ENCODE data around the gene PLPPR1.
"Not testable (repeated sequence)": the region's sequence is repeated elsewhere in the genome, so short reads cannot be mapped to it uniquely, and the experiment has no call there.

The PLPPR1 gene

DNA sequence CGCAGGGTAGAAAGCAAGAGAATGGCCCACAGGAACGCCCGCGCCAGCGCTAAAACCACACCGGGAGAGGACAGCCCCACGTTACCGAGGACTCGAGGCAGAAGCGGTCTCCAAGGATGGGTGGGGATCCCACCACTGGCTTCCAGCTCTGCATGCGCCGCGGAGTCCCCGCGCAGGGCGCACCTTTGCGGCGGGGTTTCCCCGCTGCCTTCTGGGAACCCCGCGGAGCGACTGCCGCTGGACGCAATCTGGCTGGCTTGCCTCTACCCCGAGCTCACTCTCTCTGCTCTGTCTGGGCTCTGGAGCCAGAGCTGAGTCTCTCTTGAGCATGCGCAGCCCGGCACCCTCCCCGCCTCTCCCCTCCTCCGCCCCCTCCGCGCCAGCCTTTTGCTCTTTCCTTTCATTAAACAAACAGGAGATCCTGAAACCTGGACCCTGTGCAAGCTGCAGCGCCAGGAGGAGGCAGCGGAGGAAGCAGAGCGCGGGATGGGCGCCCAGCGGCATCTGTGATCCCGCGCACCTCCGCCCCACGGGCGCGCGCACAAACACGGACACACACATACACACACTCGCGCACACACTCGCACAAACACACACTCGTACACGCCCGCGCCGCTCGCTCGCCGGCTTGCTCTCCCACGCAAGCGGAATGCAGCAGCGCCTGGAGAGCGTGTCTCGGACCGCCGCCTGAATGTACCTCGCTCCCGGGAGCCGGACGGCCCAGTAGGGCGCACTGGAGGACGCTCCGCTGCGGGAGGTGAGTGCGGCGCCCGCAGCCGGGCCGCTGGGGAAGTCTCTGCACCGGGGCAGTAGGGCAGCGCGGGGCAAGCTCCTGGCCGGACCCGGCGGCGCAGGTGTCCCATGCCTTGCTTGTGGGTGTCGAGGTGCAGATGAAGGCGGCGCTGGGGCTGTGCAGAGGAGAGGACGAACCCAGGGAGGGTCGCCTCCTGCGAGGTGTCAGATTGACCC, at the start of gene PLPPR1:
Gene PLPPR1 (plus strand): TSS at position 382 of the 969 bp plus-strand sequence.
- DNase-seq (ENCODE audit: low read depth), result no peak

DNA sequence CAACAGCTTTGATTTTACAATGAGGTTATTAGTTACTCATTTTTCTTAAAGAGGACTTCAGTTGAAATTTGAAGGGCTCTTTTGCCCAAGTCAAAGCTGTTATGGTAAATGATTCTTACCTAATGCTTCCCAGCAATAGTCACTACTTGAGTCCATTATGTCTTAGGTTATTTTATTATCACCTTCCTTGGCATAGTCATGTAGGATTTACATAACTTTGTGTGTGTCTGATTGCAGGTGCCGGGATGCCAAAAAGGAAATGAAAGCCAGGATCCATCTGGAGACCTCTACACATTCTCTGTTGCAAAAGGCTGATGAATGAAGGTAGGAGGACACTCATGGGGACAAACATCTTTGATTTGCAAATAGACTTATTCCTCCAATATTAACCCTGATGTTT, 38.8 kb upstream of the PLPPR1 start:
- DNase-seq (ENCODE audit: low read depth), result no peak

DNA sequence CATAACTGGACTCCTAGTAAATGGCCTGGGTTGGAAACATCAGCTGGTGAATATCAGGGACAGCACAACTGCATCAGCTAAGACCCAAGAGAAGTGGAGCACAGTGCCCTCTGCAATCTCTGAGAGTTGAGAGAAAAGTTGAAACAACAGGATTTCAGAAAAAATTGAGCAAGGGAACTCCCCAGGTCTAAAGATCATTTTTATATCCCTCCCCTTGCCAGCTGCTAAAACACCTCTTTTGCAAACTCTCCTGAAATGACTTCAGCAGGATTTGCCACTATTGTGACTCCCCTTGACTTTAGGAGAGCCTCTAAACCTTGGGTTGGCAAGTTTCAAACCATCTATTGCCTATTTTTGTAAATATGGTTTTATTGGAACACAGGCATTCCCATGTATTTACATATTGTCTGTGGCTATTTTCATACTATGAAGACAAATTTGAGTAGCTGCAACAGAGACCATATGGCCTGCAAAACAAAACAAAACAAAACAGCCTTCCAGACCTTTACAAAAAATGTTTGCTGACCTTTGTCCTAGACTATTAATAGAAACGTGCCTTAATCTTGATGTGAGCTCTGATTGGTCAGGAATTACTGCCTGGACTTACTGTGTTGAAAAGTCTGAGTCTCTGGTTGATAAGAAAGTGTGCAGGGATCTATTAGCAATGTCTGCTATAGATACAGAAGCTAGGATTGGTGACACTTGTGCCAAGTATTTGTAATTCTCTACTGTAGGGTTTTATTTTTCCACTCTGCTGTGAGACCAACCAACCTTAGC, 37.7 kb upstream of the PLPPR1 start:
- DNase-seq (ENCODE audit: low read depth), result no peak

DNA sequence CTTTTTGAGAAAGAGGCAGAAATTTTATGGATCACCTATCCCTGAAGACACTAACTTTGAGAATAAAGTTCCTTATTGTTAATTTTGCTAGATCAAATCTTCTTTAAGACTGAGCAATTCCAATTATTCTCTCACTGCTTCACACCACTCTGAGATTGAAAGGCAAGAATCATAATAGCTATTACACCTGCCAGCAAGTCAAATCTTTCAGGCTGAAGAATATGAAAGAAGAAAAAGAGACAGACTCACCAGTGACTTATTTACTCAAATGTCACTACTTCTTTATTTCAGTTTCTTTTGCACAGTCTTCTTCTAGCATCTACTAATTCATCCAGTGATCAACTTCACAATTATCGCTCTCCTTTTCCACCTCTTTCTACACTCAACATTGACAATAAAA, 35.9 kb upstream of the PLPPR1 start:
- no peak for DNase-seq (ENCODE audit: low read depth)

DNA sequence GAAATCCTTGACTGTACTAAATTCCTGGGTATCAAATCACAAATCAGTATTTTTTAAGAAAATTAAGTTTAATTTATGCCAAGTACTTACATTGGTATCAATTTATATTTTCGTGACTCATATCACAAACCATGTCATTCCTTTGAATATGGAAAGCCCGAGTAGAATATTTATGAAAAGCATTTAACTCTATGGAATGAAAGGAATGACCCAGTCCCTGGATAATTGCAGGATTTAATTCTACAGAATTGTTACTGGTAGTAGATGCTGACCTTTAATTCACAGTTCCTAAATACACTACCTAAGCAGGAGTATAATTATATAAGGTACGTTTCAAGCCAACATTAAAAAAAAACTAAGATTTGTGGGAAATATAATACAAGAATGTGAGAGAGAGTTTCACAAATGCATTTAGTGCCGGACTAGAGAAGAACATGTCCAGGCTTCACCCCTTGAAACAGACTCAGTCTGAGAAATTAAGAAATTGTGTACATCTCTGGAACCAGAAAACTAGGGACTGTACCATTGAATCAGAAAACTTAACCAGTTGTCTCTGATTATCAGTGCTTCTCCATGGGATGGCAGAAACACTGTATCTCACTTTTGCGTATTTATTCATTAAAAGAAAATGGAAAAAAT, 28.5 kb upstream of the PLPPR1 start:
- no peak for DNase-seq (ENCODE audit: low read depth)

DNA sequence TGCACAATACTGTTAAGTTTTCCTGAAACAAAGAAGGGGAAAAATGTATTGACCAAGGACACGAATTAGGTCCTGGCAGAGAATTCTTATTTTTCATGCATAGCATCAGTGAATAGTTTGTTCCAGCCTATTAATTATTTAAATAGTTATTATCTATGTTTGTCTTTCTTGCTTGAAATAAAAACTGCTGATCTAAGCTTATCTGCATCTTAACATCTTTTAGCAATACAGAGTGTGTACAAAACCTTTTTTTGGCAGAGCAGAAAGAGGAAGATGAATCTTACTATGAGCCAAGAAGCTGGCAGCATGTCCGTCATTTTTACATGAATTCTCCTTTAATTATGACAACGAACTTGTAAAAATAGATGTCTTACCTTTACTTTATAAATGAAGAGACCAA, 23.3 kb upstream of the PLPPR1 start:
- no peak for DNase-seq (ENCODE audit: low read depth)

DNA sequence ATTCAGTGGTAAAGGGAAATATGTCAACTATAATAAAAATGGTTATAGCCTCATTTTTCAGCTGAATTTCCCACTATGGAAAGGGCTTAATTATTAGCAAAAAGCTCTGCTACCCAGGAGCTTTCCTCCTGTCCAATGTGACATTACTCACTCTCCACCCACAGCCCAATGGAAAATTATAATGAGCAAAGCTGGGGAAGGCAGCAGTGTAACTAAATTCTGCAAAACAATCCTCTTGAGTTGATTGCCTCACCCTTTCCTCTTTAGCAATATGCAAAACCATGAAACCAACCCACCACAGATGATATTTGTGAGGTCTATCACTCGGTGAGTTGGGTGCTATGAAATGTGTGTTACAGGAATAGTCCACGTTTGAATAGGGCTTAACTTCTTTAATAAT, 14.0 kb upstream of the PLPPR1 start:
- DNase-seq (ENCODE audit: low read depth), result no peak

DNA sequence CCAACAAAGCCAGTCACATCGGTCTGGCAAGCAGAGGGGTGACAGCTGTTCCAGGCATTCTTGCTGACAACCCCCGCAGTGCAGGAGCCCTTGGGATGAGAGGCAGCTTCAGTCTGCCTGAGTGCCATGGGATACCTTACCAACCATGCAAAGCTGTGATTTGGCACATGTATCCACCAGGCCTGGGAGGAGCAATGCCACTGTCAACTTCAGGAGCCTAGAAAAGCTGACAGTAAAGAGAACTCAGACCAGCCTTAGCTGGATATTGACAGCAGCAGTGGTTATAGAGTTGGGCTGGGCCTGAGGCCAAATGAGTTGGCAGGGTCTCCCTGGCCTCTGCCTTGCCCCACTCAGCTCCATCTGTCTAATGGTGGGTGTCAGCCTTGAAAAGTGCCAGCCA, 10.1 kb upstream of the PLPPR1 start:
- DNase-seq (ENCODE audit: low read depth), result no peak

DNA sequence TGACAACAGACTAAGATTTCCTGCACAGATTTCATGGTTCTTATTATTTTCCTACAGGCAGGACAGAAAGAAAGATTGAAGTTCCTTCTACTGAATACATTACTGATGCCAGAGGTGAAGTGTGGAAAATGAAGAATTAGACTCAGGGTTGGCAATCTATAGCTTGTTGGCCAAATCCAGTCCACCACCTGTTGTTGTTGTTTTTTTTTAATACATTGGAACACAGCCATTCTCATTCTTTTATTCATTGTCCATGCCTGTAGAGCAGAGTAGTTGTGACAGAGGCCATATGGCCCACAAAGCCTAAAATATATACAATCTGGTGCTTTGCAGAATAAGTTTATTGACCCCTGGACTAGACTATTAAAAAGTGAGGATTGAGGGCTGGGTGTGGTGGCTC, 5.8 kb upstream of the PLPPR1 start:
- DNase-seq (ENCODE audit: low read depth), result no peak

DNA sequence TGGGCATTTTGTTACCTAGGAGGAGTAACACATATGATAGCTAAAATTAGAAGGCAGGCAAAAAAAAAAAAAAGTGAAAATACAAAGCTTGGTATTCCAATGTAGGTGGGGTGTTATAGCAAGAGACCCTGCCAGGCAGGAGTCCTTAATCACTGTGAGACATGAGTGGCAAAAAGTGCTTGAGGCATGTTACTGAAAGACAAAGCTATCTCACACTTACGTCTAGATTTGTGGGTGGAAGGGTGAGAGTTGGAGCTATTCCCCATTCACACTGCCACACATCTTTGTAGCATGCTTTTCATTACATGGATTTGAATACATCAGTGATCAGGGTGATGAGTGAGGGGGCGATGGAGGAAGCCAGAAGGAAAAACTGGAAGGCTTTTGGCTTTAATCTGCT, 2.6 kb upstream of the PLPPR1 start:
- no peak for DNase-seq (ENCODE audit: low read depth)

DNA sequence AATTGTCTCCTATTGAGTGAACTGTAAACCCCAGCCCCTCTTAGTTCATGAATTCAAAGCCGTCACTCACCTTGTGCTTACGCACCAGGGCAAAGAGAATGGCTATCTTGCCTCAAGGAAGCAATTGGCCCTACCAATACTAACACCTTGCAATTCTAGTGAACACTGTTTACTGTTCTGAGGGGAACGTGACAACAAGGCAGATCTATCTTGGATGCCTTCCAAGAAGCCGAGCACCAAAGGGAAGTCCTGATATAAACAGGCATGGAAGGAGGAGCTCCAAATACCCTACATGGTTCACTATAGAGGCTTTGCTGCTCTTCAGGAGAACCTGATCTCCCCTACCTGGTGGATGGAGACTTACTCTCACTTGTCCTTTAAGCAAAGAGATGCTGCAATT, 1.7 kb upstream of the PLPPR1 start:
- no peak for DNase-seq (ENCODE audit: low read depth)

DNA sequence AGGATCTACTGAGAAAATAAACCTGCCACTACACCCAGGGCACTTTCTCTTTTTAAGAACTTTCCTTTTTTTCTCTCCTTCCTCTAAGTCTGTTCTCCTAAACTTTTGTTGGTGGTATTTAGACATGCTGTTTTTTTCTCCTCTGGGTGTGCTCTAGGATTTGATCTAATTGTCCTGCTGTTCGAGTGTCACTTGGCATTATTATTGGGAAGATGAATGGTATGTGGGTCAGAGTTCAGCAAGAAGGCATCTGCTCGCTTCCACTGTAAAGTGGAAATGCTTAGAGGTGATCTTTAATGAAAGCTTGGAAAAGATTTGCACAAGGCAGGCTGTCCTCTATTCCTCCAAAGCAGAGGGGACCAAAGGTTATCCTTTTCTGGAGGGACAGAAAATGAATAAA, 1.3 kb upstream of the PLPPR1 start:
- no peak for DNase-seq (ENCODE audit: low read depth)

DNA sequence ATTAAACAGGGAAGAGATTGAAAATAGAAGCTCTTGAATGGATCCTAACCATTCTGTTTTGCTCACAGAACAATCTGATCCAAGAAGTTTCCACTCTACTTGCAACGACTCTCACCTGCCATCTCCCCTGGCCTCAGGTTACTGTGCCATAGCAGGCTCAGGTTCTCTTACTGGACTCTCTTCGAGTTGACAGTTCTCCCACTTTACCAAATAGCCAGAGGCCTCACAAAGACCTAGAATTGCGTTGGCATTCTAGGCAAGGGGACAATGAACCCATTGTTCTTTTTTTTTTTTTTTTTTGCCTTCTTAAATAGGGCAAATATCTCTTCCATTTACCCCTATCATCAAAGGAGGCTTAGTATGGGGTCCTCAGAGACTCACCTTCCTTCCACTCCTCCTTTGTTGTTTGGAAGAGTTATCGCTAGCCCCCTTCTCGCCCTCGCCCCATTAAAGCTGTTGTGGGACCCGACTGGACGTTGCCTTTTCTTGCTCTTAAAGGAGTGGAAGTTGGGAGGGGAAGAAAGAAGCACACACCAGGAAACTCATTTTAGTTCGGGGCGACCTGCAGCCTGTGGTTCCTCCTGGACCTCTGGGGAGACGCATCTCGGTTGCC, 688 bp upstream of the PLPPR1 start:
- no peak for DNase-seq (ENCODE audit: low read depth)

DNA sequence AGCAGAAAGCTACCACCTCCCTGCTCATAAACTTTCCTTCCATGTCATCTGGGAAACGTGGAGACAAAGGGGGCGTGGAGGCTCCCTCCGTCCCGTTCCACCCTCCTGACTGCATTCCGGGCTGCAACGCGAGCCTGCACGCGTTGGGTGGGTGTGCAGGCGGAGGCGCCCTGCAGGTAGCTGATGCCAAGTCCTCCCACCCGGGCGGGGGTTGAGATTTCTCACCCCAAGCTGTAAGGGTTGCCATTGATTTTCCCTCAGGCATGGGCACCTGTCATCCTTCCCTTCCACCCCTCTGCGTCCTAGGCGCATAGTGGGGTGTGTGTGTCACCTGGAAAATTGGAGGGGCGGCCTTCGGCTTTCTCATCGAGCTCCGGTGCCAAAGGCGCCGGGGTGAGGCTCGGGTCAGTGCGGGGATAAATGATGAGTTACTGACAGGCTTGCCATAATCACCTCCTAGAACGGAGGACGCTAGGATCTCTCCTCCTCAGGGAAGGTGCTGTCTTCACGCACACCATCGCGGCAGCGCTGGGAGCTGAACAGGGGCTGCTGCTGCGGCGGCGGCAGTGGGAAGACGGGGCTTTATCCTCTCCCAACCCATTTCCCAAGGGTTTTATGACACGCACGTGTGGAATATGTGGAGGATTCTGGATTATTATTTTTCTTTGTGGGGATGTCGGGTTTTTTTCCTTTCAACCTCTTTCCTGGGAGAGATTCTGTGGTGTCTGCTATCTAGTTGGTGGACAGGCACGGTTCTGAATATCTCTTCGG, 973 bp downstream of the PLPPR1 start:
- DNase-seq (ENCODE audit: low read depth), result no peak

DNA sequence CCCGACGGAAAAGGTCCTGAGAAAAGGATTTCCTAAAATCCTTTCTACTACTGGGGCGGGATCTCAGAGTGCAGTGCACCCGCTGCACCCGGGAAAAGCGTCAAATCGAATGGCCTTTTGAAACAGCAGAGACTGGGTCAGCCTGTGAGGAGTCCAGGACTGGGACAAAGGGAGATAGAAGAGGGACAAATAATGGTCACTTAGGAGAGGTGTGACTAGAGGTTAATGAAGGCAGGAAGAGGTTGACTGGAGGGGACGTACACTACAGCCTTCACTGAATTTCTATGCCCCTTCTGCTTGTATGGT, 1.5 kb downstream of the PLPPR1 start:
- DNase-seq (ENCODE audit: low read depth), result no peak

DNA sequence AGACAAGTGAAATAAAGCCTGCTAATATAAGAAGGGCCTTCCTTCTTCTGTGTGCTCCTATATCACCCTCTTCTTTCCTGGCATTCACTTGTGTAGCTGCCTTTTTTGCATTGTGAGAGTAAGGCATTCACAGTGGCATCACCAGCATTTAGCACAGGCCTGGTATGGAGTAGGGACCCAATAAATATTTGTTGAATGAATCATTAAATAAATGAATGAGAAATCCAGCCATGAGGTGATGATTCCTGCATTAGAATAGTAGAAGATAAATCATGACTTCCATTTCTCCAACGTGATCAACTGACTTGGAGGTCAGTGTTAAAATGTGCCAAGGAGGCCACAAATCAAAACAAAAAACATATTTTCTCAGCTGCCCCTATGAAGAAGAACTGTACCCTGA, 3.9 kb downstream of the PLPPR1 start:
- no peak for DNase-seq (ENCODE audit: low read depth)

DNA sequence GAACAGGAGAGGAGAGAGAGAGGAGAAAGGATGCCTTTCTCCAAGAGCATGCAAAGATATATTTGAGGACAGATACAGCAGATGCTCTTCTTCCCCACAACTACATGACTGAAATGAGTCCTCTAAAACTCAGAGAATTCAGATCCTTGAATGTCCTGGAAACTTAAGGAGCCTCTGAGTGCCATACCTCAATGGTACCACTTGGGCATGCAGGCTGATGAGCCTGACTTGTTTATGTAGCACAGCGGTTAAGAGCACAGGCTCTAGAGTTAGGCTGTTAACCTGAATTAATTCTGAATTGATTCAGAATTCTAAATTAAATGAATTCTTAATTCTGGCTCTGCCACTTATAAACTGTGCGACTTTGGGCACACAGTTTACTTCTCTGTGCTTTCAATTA, 5.7 kb downstream of the PLPPR1 start:
- DNase-seq (ENCODE audit: low read depth), result no peak

DNA sequence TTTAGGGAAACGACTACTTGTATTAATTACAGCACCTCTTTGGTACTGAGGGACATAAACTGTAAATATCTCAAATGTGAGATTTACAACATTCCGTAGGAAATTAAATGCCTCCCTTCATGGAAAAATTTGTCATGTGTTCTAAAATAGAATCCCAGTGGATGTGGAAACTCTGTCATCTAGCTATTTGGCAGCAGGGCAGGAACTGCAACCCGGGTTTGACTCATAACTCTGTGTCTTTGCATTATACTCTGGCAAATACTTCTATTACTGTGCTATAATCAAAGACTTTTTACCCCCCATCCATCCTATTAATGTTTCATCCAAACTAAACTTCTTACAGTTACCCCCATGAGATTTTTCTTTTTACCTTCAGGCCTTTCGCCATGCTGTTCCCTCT, 6.6 kb downstream of the PLPPR1 start:
- no peak for DNase-seq (ENCODE audit: low read depth)

DNA sequence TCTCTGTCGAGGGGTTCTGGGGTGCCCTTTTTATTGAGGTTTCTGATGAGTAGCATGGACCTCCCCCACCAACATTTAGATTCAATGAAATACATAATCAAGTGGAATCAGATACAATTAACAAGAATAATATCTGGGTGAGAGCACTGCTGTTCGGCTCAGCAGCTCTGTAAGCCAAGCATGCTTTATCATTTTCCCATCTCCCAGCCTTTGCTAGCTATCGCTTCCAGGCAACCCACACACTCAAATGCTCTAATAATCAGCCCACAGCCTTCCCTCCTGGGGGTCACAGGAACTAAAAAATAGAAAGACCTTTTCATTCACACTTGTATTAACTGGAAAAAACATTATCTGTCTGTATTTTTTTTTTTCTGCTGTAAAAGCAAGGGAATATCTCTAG, 8.9 kb downstream of the PLPPR1 start:
- no peak for DNase-seq (ENCODE audit: low read depth)

DNA sequence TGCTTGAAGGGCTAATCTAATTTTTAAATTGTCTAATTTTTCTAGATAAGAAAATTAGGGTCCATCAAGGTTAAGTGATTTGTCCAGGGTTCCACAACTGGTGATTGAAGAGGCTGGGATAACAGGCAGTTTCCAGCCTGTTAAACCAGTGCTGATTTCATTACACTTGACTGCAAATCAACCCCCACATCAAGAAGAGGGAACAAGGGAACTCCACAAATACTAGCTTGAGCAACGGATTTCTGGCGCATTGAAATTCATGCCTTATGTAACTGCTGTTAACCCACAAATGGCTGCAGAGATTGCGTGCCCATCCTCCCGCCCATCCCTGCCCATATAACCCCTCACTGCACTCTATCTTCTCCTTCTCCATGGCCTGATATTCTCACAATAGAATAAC, 10.0 kb downstream of the PLPPR1 start:
- DNase-seq (ENCODE audit: low read depth), result no peak

DNA sequence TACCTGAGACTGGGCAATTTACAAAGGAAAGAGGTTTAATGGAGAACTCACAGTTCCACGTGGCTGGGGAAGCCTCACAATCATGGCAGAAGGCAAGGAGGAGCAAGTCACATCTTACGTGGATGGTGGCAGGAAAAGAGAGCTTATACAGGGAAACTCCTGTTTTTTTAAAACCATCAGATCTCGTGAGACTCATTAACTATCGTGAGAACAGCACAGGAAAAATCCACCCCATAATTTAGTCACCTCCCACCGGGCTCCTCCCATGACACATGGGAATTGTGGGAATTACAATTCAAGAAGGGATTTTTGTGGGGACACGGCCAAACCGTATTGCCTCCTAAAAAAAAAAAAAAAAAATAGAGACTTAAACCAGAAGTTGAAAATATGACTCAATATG, 11.1 kb downstream of the PLPPR1 start:
- DNase-seq (ENCODE audit: low read depth), result not testable (repeated sequence)
